HepG2 (cell line): Measurements from ENCODE around the gene ZFYVE27. TPM values are rescaled to one million over a fixed set of nuclear protein-coding genes. Genes with fewer than 3 reads are reported as not detected.
A peak's percentile ranks its signal among the peaks of the same experiment; 100 is the strongest.

ENCODE experiments used
- AKAP8 ChIP-seq: sonication (generic); formaldehyde crosslinking; IDR thresholded peaks from 2 replicates; pipeline ENCODE4 v1.5.1; 2020; ENCODE audit warnings: mild to moderate bottlenecking, missing genetic modification reagents
- CAMTA2 ChIP-seq: sonication (generic); formaldehyde crosslinking; IDR thresholded peaks from 2 replicates; pipeline ENCODE4 v1.4.0; 2020; ENCODE audit warnings: mild to moderate bottlenecking, missing genetic modification reagents, borderline replicate concordance
- EP300 ChIP-seq, 3 experiments: sonication (generic) in 1 of 3; formaldehyde crosslinking in 1 of 3; IDR thresholded peaks; 2 replicates each; pipeline versions ENCODE4 v1.5.1 to v1.6.1; 2011 to 2020; ENCODE audit warnings: low read depth in 2 of 3, low read length in 2 of 3, borderline replicate concordance in 1 of 3, improper control_type of control experiment in 1 of 3, mild to moderate bottlenecking in 1 of 3, missing genetic modification reagents in 1 of 3, moderate library complexity in 1 of 3
- FOXA1 ChIP-seq, 2 experiments: fragments of 450-650 bp in 1 of 2; sonication (generic) in 1 of 2; formaldehyde crosslinking in 1 of 2; IDR thresholded peaks; 2 replicates each; pipeline versions ENCODE4 v1.4.0 to v1.6.1; 2016 to 2020; ENCODE audit warnings: missing genetic modification reagents in 1 of 2
- HNF4G ChIP-seq, 2 experiments: sonication (generic) in 1 of 2; formaldehyde crosslinking in 1 of 2; IDR thresholded peaks; 2 replicates each; pipeline versions ENCODE4 v1.4.0 to v1.6.1; 2011 to 2020; ENCODE audit warnings: borderline replicate concordance in 2 of 2, low read depth in 2 of 2, mild to moderate bottlenecking in 2 of 2, low read length in 1 of 2, missing genetic modification reagents in 1 of 2, moderate library complexity in 1 of 2
- PCBP2 ChIP-seq: fragments of 200-400 bp; formaldehyde crosslinking; optimal IDR thresholded peaks from 2 replicates; pipeline ENCODE3; 2018; ENCODE audit warnings: low read length, low read depth; ENCODE audit not compliant: poor library complexity, severe bottlenecking
- PRDM4 ChIP-seq: sonication (generic); formaldehyde crosslinking; IDR thresholded peaks from 2 replicates; pipeline ENCODE4 v1.9.0; 2021; ENCODE audit warnings: missing genetic modification reagents, borderline replicate concordance
- SETDB1 ChIP-seq: sonication (generic); formaldehyde crosslinking; IDR thresholded peaks from 2 replicates; pipeline ENCODE4 v1.5.1; 2020; ENCODE audit warnings: missing genetic modification reagents, mild to moderate bottlenecking, borderline replicate concordance
- SUZ12 ChIP-seq: fragments of 150-350 bp; IDR thresholded peaks from 2 replicates; pipeline ENCODE4 v1.6.1; 2014; ENCODE audit warnings: low read depth, low read length
- TCF7 ChIP-seq: sonication (generic); IDR thresholded peaks from 2 replicates; pipeline ENCODE4 v1.6.1; 2016; ENCODE audit warnings: antibody characterized with exemption, low read depth
- WIZ ChIP-seq: sonication (generic); formaldehyde crosslinking; IDR thresholded peaks from 2 replicates; pipeline ENCODE4 v1.5.1; 2020; ENCODE audit warnings: mild to moderate bottlenecking, missing genetic modification reagents
- ZBTB20 ChIP-seq: sonication (generic); formaldehyde crosslinking; IDR thresholded peaks from 2 replicates; pipeline ENCODE4 v1.8.1; 2023; ENCODE audit warnings: missing genetic modification reagents, low read depth, mild to moderate bottlenecking, borderline replicate concordance
- ZBTB25 ChIP-seq: IDR thresholded peaks from 2 replicates; pipeline ENCODE4 v1.6.1; 2018; ENCODE audit warnings: missing genetic modification reagents
- ZEB1 ChIP-seq: IDR thresholded peaks from 2 replicates; pipeline ENCODE4 v1.6.1; 2012; ENCODE audit warnings: mild to moderate bottlenecking, low read depth, inconsistent platforms; ENCODE audit not compliant: insufficient replicate concordance
- ZNF18 ChIP-seq: sonication (generic); formaldehyde crosslinking; IDR thresholded peaks from 2 replicates; pipeline ENCODE4 v1.8.0; 2022; ENCODE audit warnings: mild to moderate bottlenecking, missing genetic modification reagents; ENCODE audit not compliant: insufficient replicate concordance
- ZNF234 ChIP-seq: sonication (generic); formaldehyde crosslinking; conservative IDR thresholded peaks from 2 replicates; pipeline ENCODE4 v1.5.1; 2020; ENCODE audit warnings: mild to moderate bottlenecking, missing genetic modification reagents
- ZNF343 ChIP-seq: sonication (generic); formaldehyde crosslinking; IDR thresholded peaks from 2 replicates; pipeline ENCODE4 v1.4.0; 2020; ENCODE audit warnings: mild to moderate bottlenecking, missing genetic modification reagents
- ZNF362 ChIP-seq: sonication (generic); formaldehyde crosslinking; IDR thresholded peaks from 2 replicates; pipeline ENCODE4 v1.4.0; 2020; ENCODE audit warnings: missing genetic modification reagents, mild to moderate bottlenecking, borderline replicate concordance
- ZNF605 ChIP-seq: sonication (generic); formaldehyde crosslinking; IDR thresholded peaks from 2 replicates; pipeline ENCODE4 v1.8.0; 2022; ENCODE audit warnings: mild to moderate bottlenecking, missing genetic modification reagents
- ZNF747 ChIP-seq: sonication (generic); formaldehyde crosslinking; IDR thresholded peaks from 2 replicates; pipeline ENCODE4 v1.8.1; 2023; ENCODE audit warnings: missing genetic modification reagents, mild to moderate bottlenecking, borderline replicate concordance
- polyA plus RNA-seq, 8 experiments: library from polyadenylated mRNA; depleted of rRNA in 3 of 8; stranded (reverse) in 7 of 8; unstranded in 1 of 8; fragments of >200 nt; fragmentation: Illumina TruSeq in 4 of 8; extraction: Trizol in 4 of 8; gene quantifications; 2 replicates each; pipeline versions ENCODE4 v1.2.1 to v1.2.3, GENCODE V29; 2011 to 2016; ENCODE audit warnings: low read depth in 4 of 8, missing spikeins in 1 of 8, mixed read lengths in 1 of 8; ENCODE audit not compliant: insufficient read depth in 1 of 8
- total RNA-seq, 5 experiments: library from RNA; depleted of rRNA; stranded (reverse); fragments of >200 nt; fragmentation: Illumina TruSeq; extraction: Trizol; gene quantifications; 2 replicates each; pipeline ENCODE4 v1.2.3, GENCODE V29; 2016; ENCODE audit warnings: low read depth in 1 of 5

ZFYVE27 gene
- total and polyA plus RNA-seq, 2 of the 13 experiments (the other 11 are each of a cell fraction or from before 2014, with no cell fraction given) = 19.7 to 20.5 TPM

GRCh38 chr10:97764519-97764931 is 27.6 kb downstream of the ZFYVE27 start (continued):
- TF ChIP-seq ZNF18 (CRISPR knock-in tag) (no peak), AKAP8 (CRISPR knock-in tag) (no peak), ZBTB20 (CRISPR knock-in tag) (no peak), PRDM4 (no peak), ZNF362 (CRISPR knock-in tag) (no peak), CAMTA2 (CRISPR knock-in tag) (no peak), SUZ12 (no peak), SETDB1 (CRISPR knock-in tag) (no peak), ZBTB25 (CRISPR knock-in tag) (no peak), WIZ (CRISPR knock-in tag) (no peak), ZNF234 (CRISPR knock-in tag) (no peak), ZEB1 (no peak), ZNF605 (CRISPR knock-in tag) (0 out of 2 replicates have a peak, but pooled peaks have one; percentile 38), ZNF747 (CRISPR knock-in tag) (no peak), TCF7 (0 out of 2 replicates have a peak, but pooled peaks have one; percentile 35), EP300 (IDR thresholded peaks at IDR 0.05; ENCODE audit: low read depth in 2 of 2, low read length in 2 of 2) (0 out of 4 replicates have a peak, but pooled peaks of 1 of the 2 experiments have one; percentile 24), EP300 (CRISPR knock-in tag; IDR thresholded peaks at IDR 0.05; ENCODE audit: borderline replicate concordance) (no peak), ZNF343 (CRISPR knock-in tag) (no peak), HNF4G (IDR thresholded peaks at IDR 0.05; ENCODE audit: borderline replicate concordance, low read depth, low read length) (no peak), HNF4G (CRISPR knock-in tag; IDR thresholded peaks at IDR 0.05; ENCODE audit: borderline replicate concordance, low read depth) (no peak), PCBP2 (no peak), FOXA1 (IDR thresholded peaks at IDR 0.05) (no peak), FOXA1 (CRISPR knock-in tag; IDR thresholded peaks at IDR 0.05) (0 out of 2 replicates have a peak, but pooled peaks have one; percentile 15)
